ENCODE data around the gene PPP4R4.

The PPP4R4 gene

GRCh38 chr14:94307410-94307992 lies 133.4 kb downstream of the PPP4R4 start:
- no peak for DNase-seq (ENCODE audit: low read depth in 2 of 2)

- DNase-seq (ENCODE audit: low read depth in 2 of 2) = no peak
These were observed 135.6 kb downstream of the PPP4R4 start for GRCh38 chr14:94309721-94310120.

GRCh38 chr14:94310248-94310647 lies 136.1 kb downstream of the PPP4R4 start:
- no peak for DNase-seq (ENCODE audit: low read depth in 2 of 2)

- DNase-seq (ENCODE audit: low read depth in 2 of 2) = no peak
These were observed 138.5 kb downstream of the PPP4R4 start for GRCh38 chr14:94312481-94313246.

- no peak for DNase-seq (ENCODE audit: low read depth in 2 of 2)
These were observed 140.0 kb downstream of the PPP4R4 start for GRCh38 chr14:94313991-94314655.

- no peak for DNase-seq (ENCODE audit: low read depth in 2 of 2)
These were observed 140.8 kb downstream of the PPP4R4 start for GRCh38 chr14:94314890-94315289.

- DNase-seq (ENCODE audit: low read depth in 2 of 2) = no peak
These were observed 142.6 kb downstream of the PPP4R4 start for GRCh38 chr14:94316692-94317091.

- no peak for DNase-seq (ENCODE audit: low read depth in 2 of 2)
These were observed 143.1 kb downstream of the PPP4R4 start for GRCh38 chr14:94317259-94317658.

GRCh38 chr14:94320243-94320642 lies 146.1 kb downstream of the PPP4R4 start:
- DNase-seq (ENCODE audit: low read depth in 2 of 2) = no peak

GRCh38 chr14:94321421-94322271 lies 147.5 kb downstream of the PPP4R4 start:
- no peak for DNase-seq (ENCODE audit: low read depth in 2 of 2)

- no peak for DNase-seq (ENCODE audit: low read depth in 2 of 2)
These were observed 148.8 kb downstream of the PPP4R4 start, which contains the start of gene SERPINA6 for GRCh38 chr14:94322648-94323570. Gene SERPINA6, minus strand, starts transcription at chr14:94323336. Its CDS starts 8,688 bp downstream, at chr14:94314648.

GRCh38 chr14:94328196-94328595 lies 154.1 kb downstream of the PPP4R4 start:
- DNase-seq (ENCODE audit: low read depth in 2 of 2) = no peak
